ENCODE measurements around the gene SMC6. TPM values are rescaled to one million over a fixed set of nuclear protein-coding genes. Genes with fewer than 3 reads are reported as not detected.

The SMC6 gene
- total RNA-seq, 4 donors from 2014 or later: 15.7 to 49.1 (median 36.2) TPM

GRCh38 chr2:17628349-17629261 lies 125.0 kb downstream of the SMC6 start:
- no peak for DNase-seq
- WGBS, 2 donors (ENCODE audit: low coverage in 1 of 2): 62 to 75% methylated on average over 1 to 2 of the region's 2 CpGs
- Histone ChIP-seq H3K4me3 (no peak overlapping the region), H3K27ac (no peak overlapping the region), H3K9me3 (no peaks in the 10 kb centered on the region), H3K36me3 (no peaks in the 10 kb centered on the region), H3K4me1 (no peaks in the 10 kb centered on the region), H3K27me3 (no peaks in the 10 kb centered on the region)
- in situ Hi-C loops (cut with MboI; ENCODE audit: low pct_ligation_motif_present in 1 of 4, low pct_unique_long_range_greater_than_20kb in 1 of 4, low sequenced_read_pairs in 3 of 4): no loop called here
- TF ChIP-seq POLR2A (IDR thresholded peaks at IDR 0.05): no peak
- TF ChIP-seq EP300 (IDR thresholded peaks at IDR 0.05; ENCODE audit: low read depth): no peak
- TF ChIP-seq POLR2AphosphoS5 (IDR thresholded peaks at IDR 0.05): no peak
- intact Hi-C loops (cut with DNase I; ENCODE audit: low total_unique reads): loop anchor here (1.0 kb wide), 1 partner anchor 38 kb away; no protein-coding TSS in a partner anchor

DNA sequence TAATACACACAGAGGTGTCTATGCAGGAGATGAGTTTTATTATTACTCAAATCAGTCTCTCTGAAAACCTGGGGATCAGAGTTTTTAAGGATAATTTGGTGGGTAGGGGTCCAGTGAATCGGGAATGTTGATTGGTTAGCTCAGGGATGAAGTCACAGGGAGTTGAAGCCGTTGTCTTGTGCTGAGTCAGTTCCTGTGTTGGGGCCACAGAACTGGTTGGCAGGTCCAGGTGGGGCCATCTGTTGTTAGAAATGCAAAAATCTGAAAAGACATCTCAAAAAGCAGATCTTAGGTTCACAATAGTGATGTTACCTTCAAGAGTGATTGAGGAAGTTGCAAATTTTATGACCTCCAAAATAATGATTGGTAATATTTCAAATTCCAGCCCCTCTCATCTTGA lies 126.2 kb downstream of the SMC6 start:
- H3K27ac ChIP-seq: no peak overlapping the region
- no peak overlapping the region for H3K4me3 ChIP-seq
- H3K9me3 ChIP-seq: no peaks in the 10 kb centered on the region
- no peak for DNase-seq
- in situ Hi-C loops (cut with MboI; ENCODE audit: low pct_ligation_motif_present in 1 of 4, low pct_unique_long_range_greater_than_20kb in 1 of 4, low sequenced_read_pairs in 3 of 4): no loop called here
- no peaks in the 10 kb centered on the region for H3K27me3 ChIP-seq
- intact Hi-C loops (cut with DNase I; ENCODE audit: low total_unique reads): no loop called here
- 40 to 68% methylated on average over 1 to 2 of the region's 2 CpGs for WGBS, 2 donors (ENCODE audit: low coverage in 1 of 2)
- no peaks in the 10 kb centered on the region for H3K36me3 ChIP-seq
- no peaks in the 10 kb centered on the region for H3K4me1 ChIP-seq
- TF ChIP-seq POLR2AphosphoS5 (IDR thresholded peaks at IDR 0.05) (no peak), POLR2A (IDR thresholded peaks at IDR 0.05) (no peak), CTCF (IDR thresholded peaks at IDR 0.05) (no peak), EP300 (IDR thresholded peaks at IDR 0.05; ENCODE audit: low read depth) (no peak)

DNA sequence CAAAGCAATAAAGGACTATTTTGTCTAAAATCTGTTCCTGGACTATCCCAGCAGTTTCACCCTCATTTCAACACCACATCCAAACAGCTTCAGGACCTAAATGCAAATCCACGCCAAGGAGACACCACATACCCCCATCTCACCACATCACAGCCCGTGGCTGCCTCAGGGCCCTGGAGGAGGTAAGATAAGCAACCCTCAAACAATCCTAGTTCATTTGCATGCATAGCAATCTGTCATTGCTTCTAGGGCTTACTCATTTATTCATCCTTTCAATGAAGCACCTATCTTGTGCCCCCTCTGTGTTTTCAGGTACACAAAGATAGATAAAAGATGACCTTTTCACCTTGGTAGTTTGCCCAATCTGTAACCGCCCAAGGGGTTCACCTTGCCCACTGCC lies 126.6 kb downstream of the SMC6 start:
- no peak overlapping the region for H3K27ac ChIP-seq
- H3K4me3 ChIP-seq: no peak overlapping the region
- DNase-seq: no peak
- no peaks in the 10 kb centered on the region for H3K9me3 ChIP-seq
- H3K36me3 ChIP-seq: no peaks in the 10 kb centered on the region
- TF ChIP-seq POLR2AphosphoS5 (IDR thresholded peaks at IDR 0.05): no peak
- no peak for TF ChIP-seq EP300 (IDR thresholded peaks at IDR 0.05; ENCODE audit: low read depth)
- no peak for TF ChIP-seq CTCF (IDR thresholded peaks at IDR 0.05)
- H3K4me1 ChIP-seq: no peaks in the 10 kb centered on the region
- no peaks in the 10 kb centered on the region for H3K27me3 ChIP-seq
- 93 to 94% methylated on average over 3 of the region's 3 CpGs for WGBS, 2 donors (ENCODE audit: low coverage in 1 of 2)
- in situ Hi-C loops (cut with MboI; ENCODE audit: low pct_ligation_motif_present in 1 of 4, low pct_unique_long_range_greater_than_20kb in 1 of 4, low sequenced_read_pairs in 3 of 4) (no loop called here), intact Hi-C loops (cut with DNase I; ENCODE audit: low total_unique reads) (no loop called here)

DNA sequence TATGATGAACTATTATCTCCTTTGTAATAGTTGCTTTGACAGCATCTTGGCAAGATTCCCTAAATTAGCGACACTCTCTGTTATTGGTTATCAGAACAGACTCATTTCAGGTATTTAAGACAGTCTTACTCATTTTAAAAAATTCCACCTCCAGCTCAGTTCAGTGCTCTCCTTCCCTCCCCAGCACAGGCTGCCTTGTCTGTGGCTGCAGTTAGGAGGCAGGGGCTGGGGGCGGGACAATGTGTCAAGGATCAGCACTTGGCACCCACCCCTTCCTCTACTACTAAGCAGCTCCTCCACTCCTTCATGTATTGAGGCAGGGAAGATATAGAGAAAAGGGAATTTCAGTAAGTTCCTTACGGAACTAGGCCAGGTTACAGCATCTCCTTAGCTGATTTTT lies 128.2 kb downstream of the SMC6 start:
- H3K27ac ChIP-seq: no peak overlapping the region
- H3K4me3 ChIP-seq: no peak overlapping the region
- DNase-seq: no peak
- WGBS, 2 donors (ENCODE audit: low coverage in 1 of 2): 90 to 91% methylated on average over 3 of the region's 3 CpGs
- in situ Hi-C loops (cut with MboI; ENCODE audit: low pct_ligation_motif_present in 1 of 4, low pct_unique_long_range_greater_than_20kb in 1 of 4, low sequenced_read_pairs in 3 of 4) (no loop called here), intact Hi-C loops (cut with DNase I; ENCODE audit: low total_unique reads) (no loop called here)
- no peaks in the 10 kb centered on the region for H3K27me3 ChIP-seq
- TF ChIP-seq POLR2AphosphoS5 (IDR thresholded peaks at IDR 0.05) (no peak), POLR2A (IDR thresholded peaks at IDR 0.05) (no peak), EP300 (IDR thresholded peaks at IDR 0.05; ENCODE audit: low read depth) (no peak), CTCF (IDR thresholded peaks at IDR 0.05) (no peak)
- no peaks in the 10 kb centered on the region for H3K36me3 ChIP-seq
- no peaks in the 10 kb centered on the region for H3K4me1 ChIP-seq
- H3K9me3 ChIP-seq: no peaks in the 10 kb centered on the region

Measured in transverse colon (tissue), 4 donors.